K562 (cell line): Measurements from ENCODE around the gene STIL. TPM values are rescaled to one million over a fixed set of nuclear protein-coding genes. Genes with fewer than 3 reads are reported as not detected.

Source experiments
- CLOCK ChIP-seq: fragments of 250-450 bp; sonication (Bioruptor Pico); IDR thresholded peaks from 2 replicates; pipeline ENCODE4 v1.4.0; 2020; ENCODE audit warnings: mild to moderate bottlenecking, moderate library complexity, borderline replicate concordance
- CTCFL ChIP-seq: IDR thresholded peaks from 2 replicates; pipeline ENCODE4 v1.6.1; 2011; ENCODE audit warnings: borderline replicate concordance, low read depth, mild to moderate bottlenecking, moderate library complexity, low read length; ENCODE audit not compliant: insufficient read depth, poor library complexity, severe bottlenecking
- FOXP1 ChIP-seq: sonication (generic); formaldehyde crosslinking; IDR thresholded peaks from 2 replicates; pipeline ENCODE4 v1.8.0; 2022; ENCODE audit warnings: mild to moderate bottlenecking, missing genetic modification reagents
- GABPB1 ChIP-seq: sonication (generic); formaldehyde crosslinking; IDR thresholded peaks from 2 replicates; pipeline ENCODE4 v1.8.0; 2022; ENCODE audit warnings: mild to moderate bottlenecking, missing genetic modification reagents
- HINFP ChIP-seq: fragments of 450-650 bp; conservative IDR thresholded peaks from 2 replicates; pipeline ENCODE4 v1.6.1; 2016; ENCODE audit warnings: missing genetic modification characterization, low read depth, mild to moderate bottlenecking, control low read depth, missing compliant biosample characterization
- HMGN3 ChIP-seq: IDR thresholded peaks from 2 replicates; pipeline ENCODE4 v1.6.1; 2011; ENCODE audit warnings: borderline replicate concordance, low read depth, mild to moderate bottlenecking, mixed read lengths, low read length; ENCODE audit not compliant: insufficient read length; ENCODE audit errors: extremely low read depth
- HMGXB4 ChIP-seq: sonication (generic); formaldehyde crosslinking; IDR thresholded peaks from 2 replicates; pipeline ENCODE4 v1.8.1; 2023; ENCODE audit warnings: mild to moderate bottlenecking, missing genetic modification reagents
- JUN ChIP-seq, 2 experiments: sonication (generic) in 1 of 2; formaldehyde crosslinking in 1 of 2; IDR thresholded peaks; 2 replicates each; pipeline versions ENCODE4 v1.6.1 to v1.8.0; 2012 to 2022; ENCODE audit warnings: borderline replicate concordance in 2 of 2, mild to moderate bottlenecking in 2 of 2, improper control_type of control experiment in 1 of 2, low read depth in 1 of 2, low read length in 1 of 2, missing genetic modification reagents in 1 of 2
- ZBTB26 ChIP-seq: fragments of 450-650 bp; formaldehyde crosslinking; IDR thresholded peaks from 2 replicates; pipeline ENCODE4 v1.4.0; 2022; ENCODE audit warnings: missing genetic modification characterization
- ZBTB8A ChIP-seq: fragments of 450-650 bp; IDR thresholded peaks from 2 replicates; pipeline ENCODE4 v1.6.1; 2018; ENCODE audit warnings: mild to moderate bottlenecking, moderate library complexity; ENCODE audit not compliant: partially characterized antibody
- ZKSCAN1 ChIP-seq: fragments of 150-350 bp; IDR thresholded peaks from 2 replicates; pipeline ENCODE4 v1.6.1; 2016; ENCODE audit warnings: low read depth, low read length
- ZNF282 ChIP-seq: sonication (generic); formaldehyde crosslinking; IDR thresholded peaks from 2 replicates; pipeline ENCODE4 v1.8.1; 2023; ENCODE audit warnings: missing genetic modification reagents
- ZNF696 ChIP-seq: fragments of 250-450 bp; sonication (Bioruptor Pico); conservative IDR thresholded peaks from 2 replicates; pipeline ENCODE4 v1.4.0; 2020; ENCODE audit warnings: mild to moderate bottlenecking, moderate library complexity
- ZNF699 ChIP-seq: fragments of 250-450 bp; sonication (Bioruptor Pico); IDR thresholded peaks from 2 replicates; pipeline ENCODE4 v1.8.0; 2021; ENCODE audit warnings: mild to moderate bottlenecking, moderate library complexity; ENCODE audit not compliant: insufficient replicate concordance
- polyA plus RNA-seq, 8 experiments: library from polyadenylated mRNA; depleted of rRNA in 4 of 8; stranded (reverse) in 5 of 8; unstranded in 3 of 8; fragments of >200 nt; fragmentation: Nextera tagmentation in 2 of 8; fragmentation: Illumina TruSeq in 1 of 8; extraction: Ambion mirVana in 2 of 8; extraction: Trizol in 1 of 8; gene quantifications; 2 replicates each; pipeline versions ENCODE4 v1.2.1 to v1.2.3, GENCODE V29; 2011 to 2014; ENCODE audit warnings: inconsistent platforms in 1 of 8, missing spikeins in 1 of 8
- total RNA-seq, 7 experiments: library from RNA; depleted of rRNA in 6 of 7; stranded (reverse); fragments of >200 nt in 6 of 7; fragmentation: Illumina TruSeq in 2 of 7; extraction: Trizol in 2 of 7; gene quantifications; 2 replicates each; pipeline versions ENCODE4 v1.2.1 to v1.2.3, GENCODE V29; 2011 to 2021; ENCODE audit warnings: low replicate concordance in 1 of 7

The STIL gene
- total and polyA plus RNA-seq, 9 of the 15 experiments (the other 6 are each of a cell fraction or from before 2014, with no cell fraction given): 10.5 to 77.4 (median 39.6) TPM

- TF ChIP-seq HMGXB4 (CRISPR knock-in tag): peak; percentile 3; the same call in 1 of the 2 replicates
- TF ChIP-seq FOXP1 (CRISPR knock-in tag): no peak
- no peak for TF ChIP-seq ZNF282
- TF ChIP-seq ZBTB26 (CRISPR knock-in tag): peak; percentile 93; the same call in 1 of the 2 replicates
- no peak; the same call in 1 of the 2 replicates for TF ChIP-seq ZKSCAN1
- TF ChIP-seq CTCFL: no peak
- no peak for TF ChIP-seq ZBTB8A
- TF ChIP-seq GABPB1: no peak; the same call in 1 of the 2 replicates
- no peak for TF ChIP-seq ZNF696
- TF ChIP-seq CLOCK (CRISPR knock-in tag): no peak
- TF ChIP-seq HMGN3: no peak
- TF ChIP-seq ZNF699 (CRISPR knock-in tag): no peak
- TF ChIP-seq JUN (IDR thresholded peaks at IDR 0.05; ENCODE audit: borderline replicate concordance, low read depth, low read length): no peak
- TF ChIP-seq JUN (CRISPR knock-in tag; IDR thresholded peaks at IDR 0.05; ENCODE audit: borderline replicate concordance): 0 out of 2 replicates have a peak, but pooled peaks have one; percentile 31
- TF ChIP-seq HINFP: no peak
Measured at GRCh38 chr1:47231301-47232186, 82.4 kb downstream of the STIL start (continued).
